Measurements from ENCODE around the gene CPZ.

The CPZ gene

DNA sequence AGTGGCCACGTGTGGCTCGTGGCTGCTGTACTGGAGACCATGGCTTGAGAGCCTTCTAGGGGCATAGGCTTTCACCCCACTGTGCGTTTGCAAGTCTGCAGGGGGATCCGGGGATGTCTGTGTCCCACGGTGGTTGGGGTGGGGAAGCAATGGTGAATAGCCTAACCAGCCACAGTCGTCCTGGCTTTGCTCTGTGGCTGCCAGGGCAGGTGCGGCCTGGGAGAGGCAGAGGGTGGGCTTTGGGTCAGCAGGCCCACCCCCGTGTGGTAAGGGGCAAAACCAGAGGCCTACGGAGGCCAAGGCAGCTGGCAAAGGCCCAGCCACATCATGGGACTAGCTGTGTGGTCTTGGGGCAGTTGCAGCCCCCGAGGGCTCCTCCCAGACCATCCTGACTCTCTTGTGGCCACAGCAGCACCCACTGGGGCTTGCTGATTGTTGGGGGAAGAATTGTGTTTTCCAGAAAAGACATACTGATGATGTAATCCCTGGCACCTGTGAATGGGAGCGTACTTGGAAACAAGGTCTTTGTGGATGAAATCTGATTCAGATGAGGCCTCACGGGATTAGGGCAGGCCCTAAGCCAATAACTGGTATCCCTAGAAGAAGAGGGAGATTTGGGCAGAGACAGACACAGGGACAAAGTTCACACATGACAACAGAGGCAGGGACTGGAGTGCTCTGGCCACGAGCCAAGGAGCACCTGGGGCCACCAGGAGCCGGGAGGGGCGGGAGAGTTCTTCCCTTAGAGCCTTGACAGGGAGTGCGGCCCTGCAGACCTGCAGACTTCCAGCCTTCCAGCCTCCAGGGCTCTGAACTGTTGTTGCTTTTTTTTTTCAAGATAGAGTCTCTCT is 2.9 kb downstream of the CPZ start:
- DNase-seq (ENCODE audit: low read depth): no peak

DNA sequence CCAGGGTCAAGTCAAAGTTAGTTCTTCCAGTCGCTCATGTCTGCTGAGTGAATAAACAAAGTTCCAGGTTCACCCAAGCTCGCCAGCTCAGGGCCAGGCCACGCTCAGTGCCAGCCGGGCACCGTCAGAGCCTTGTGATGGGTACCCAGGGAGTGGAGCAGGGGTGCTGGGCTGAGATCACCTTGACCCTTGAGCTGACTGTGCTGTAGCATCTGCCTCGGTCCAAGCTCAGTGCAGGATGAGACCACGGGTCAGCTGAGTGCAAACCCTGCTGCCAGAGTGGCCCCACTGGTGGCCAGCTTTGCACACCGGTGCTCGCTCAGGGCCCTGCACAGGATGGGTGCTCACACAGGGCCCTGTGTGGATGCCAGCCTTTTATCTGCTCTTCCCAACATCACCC is 4.3 kb downstream of the CPZ start:
- no peak for DNase-seq (ENCODE audit: low read depth)

DNA sequence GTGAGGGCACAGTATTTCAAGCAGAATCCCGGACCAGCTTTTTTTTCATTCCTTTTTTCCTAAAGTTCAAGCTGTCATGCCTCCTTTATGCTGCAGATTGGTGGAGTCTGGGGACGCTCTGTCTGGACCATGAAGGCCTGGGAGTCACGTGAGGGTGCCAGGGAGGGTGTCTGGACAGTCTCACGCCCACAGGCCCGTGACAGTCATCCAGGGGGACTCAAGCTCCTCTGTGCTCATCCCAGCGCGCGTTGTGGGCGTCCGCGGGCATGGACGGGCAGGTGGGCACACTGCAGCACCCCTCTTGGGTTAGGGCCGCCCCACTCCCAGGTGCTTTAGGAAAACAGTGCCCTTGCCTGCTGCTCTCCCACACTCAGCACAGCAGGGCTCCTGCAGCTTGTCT is 4.8 kb downstream of the CPZ start:
- no peak for DNase-seq (ENCODE audit: low read depth)

GRCh38 chr4:8597791-8598190 is 5.2 kb downstream of the CPZ start:
- DNase-seq (ENCODE audit: low read depth): no peak

GRCh38 chr4:8598391-8599090 is 6.0 kb downstream of the CPZ start:
- no peak for DNase-seq (ENCODE audit: low read depth)

GRCh38 chr4:8599091-8599460 is 6.5 kb downstream of the CPZ start:
- no peak for DNase-seq (ENCODE audit: low read depth)

DNA sequence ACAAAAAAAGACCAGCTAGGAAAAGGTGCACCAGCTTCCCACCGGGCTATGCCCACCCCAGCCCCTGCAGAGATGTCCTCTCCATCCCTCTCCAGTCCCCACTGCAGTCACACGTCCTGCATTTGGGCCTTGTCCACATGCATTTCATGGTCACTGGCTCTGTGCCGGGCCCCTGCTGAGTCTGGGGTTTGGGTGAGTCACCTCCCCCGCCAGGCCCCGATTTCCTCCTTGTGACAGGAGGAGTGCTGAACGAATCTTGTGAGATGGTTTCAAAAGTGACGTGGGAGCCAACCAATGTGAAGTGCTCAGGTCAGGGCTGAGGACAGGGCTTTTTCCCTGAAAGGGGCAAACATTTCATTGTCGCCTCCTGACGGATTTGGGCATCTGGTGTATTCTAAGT is 7.1 kb downstream of the CPZ start:
- no peak for DNase-seq (ENCODE audit: low read depth)

- DNase-seq (ENCODE audit: low read depth): no peak
These were observed 7.7 kb downstream of the CPZ start for GRCh38 chr4:8600266-8600665.

DNA sequence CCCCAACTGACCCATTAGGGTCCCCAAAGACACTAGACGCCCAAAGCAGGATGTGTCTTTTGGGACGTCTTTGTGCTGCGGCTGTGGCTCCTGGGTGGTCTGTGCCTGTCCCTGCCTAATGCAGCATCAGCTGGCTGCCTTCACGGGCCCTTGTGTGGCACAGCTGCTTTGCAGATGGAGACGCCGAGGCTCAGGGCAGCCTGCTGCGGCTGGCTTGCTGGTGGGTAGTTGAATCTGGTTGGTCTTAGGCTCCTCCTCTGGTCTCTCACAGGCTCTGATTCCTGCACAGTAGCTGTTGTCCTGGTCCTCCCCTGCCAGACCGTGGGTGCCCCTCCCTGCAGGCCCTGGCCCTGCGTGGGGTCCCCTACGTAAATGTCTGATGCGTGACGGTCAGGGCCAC is 8.1 kb downstream of the CPZ start:
- no peak for DNase-seq (ENCODE audit: low read depth)

DNA sequence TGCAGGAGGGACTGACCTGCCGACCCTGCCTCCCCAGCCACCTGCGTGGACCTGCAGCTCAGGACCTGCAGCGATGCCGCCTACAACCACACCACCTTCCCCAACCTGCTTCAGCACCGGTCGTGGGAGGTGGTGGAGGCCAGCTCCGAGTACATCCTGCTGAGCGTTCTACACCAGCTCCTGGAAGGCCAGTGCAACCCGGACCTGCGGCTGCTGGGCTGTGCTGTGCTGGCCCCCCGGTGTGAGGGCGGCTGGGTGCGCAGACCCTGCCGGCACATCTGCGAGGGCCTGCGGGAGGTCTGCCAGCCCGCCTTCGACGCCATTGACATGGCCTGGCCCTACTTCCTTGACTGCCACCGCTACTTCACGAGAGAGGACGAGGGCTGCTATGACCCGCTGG is 8.5 kb downstream of the CPZ start:
- DNase-seq (ENCODE audit: low read depth): no peak

DNA sequence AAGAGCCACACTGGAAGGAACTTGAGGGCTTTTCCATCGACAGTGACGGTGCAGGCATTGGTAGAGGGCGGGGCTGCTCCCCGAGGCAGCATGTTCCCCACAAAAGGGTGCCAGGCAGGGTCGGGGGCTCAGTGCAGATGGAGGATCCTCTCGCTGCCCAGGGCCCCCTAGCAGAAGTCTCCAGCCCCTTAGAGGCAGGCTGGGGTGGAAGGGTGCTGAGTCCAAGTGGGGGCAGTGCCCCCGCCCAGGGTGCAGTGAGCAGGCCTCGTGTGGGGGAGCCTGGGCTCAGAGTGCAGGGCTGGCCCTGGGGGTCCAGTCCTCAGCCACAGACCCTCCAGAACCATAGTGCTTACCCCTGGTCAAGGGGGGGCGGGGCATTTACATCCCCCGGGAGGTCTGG is 9.0 kb downstream of the CPZ start:
- DNase-seq (ENCODE audit: low read depth): no peak

DNA sequence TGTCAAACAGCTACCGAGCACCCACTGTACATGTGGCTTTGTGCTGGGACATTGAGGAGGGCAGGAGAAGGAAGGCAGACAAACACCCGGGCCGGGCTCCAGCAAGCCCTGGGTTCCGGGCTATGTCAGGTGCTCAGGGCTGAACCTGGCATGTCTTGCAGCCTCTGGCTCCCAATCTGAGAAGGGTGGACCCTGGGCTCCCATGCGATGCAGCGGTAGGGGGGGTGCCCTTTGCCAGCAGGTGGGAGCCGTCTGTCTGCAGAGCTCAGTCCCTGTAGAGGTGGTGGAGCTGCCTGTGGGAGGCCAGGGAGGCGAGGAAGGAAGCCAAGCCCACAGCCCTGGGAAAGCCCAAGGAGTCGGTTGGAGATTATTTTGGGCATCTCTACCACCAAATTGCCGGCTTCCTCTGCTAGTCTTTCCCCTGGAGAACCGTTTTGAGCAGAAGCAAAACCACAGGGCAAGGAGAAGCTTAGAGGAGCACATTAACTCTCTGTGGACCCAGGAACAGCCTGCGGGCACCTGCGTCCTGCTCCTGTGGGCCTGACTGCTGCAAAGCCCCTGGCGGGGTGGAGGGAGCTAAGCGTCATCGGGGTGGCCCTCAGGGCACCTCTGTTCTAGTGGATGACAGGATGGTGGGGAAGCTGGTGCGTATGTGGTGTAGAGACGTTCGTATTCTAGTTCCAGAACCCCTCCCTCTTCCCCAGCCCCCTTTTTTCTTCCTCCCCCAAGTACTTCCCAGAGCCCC is 10.3 kb downstream of the CPZ start:
- DNase-seq (ENCODE audit: low read depth): no peak

DNA sequence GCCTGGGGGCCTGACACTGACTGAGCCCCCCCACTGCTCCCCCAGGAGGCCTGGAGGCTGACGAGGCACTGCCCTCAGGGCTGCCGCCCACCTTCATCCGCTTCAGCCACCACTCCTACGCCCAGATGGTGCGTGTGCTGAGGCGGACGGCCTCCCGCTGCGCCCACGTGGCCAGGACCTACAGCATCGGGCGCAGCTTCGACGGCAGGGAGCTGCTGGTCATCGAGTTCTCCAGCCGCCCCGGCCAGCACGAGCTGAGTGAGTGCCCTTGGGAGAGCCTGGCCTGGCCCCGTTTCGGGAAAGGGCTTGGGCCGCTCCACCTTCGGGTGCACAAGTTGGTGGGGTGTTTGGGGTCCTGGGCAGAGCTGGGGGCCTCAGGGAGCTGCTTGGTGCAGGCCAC is 11.4 kb downstream of the CPZ start:
- no peak for DNase-seq (ENCODE audit: low read depth)

DNA sequence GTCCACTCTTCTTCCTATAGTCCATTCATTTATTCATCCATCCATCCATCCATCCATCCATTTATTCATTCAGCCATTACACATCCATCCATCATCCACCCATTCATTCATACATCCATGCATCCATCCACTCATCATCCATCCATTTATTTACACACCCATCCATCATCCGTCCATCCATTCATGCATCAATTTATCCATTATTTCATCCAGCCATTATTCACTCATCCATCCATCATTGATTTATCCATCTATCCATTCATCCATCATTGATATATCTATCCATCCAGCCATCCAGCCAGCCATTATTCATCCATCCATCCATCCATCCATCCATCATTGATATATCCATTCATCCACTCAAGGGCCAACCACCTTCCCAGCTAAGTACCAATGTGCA is 12.7 kb downstream of the CPZ start:
- DNase-seq (ENCODE audit: low read depth): no peak

DNA sequence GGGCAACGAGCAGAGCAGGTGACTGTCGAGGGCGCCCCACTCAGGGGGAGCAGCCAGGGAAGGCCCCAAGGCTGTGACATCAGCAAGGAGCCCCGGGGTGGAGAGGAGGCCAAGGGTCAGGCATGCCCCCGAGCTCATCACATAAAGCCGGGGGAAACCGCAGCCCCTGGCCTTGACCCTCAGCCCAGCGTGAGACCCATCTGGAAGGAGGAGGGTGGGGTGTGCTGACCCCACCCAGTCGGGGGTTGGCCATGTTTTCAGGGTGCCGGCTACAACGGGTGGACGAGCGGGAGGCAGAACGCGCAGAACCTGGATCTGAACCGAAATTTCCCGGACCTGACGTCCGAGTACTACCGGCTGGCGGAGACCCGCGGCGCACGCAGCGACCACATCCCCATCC is 13.9 kb downstream of the CPZ start:
- no peak for DNase-seq (ENCODE audit: low read depth)

- no peak for DNase-seq (ENCODE audit: low read depth)
These were observed 14.4 kb downstream of the CPZ start for GRCh38 chr4:8606966-8607365.

- peak; percentile 42 for DNase-seq (ENCODE audit: low read depth)
These were observed 15.3 kb downstream of the CPZ start for GRCh38 chr4:8607603-8608481.

- no peak for DNase-seq (ENCODE audit: low read depth)
These were observed 16.3 kb downstream of the CPZ start for GRCh38 chr4:8608714-8609391.

GRCh38 chr4:8609406-8609805 is 16.8 kb downstream of the CPZ start:
- DNase-seq (ENCODE audit: low read depth): no peak

DNA sequence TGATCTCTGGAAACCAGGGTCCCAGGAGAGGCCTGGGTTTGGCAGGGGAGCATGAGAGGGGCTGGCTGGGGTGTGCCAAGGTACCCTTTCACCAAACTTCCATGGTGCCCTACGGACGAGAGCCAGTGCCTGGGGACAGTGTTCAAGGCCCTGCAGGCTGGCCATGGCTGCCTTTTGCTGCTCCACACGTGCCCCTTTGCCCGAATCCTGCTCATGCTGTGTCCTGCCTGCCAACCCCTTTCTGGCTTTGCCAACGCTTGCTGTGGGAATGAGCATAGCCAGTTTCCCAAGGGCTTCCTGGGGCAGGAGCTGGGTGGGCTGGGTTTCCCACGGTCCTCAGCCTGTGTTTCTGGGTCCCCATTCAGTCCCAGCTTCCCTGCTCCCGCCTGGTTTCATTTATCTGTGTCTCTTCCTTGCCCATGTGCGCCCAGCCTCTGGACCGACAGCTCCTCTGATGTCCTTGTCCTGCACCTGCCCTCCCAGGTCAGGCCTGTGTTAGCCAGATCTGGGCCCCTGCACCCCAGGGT is 17.3 kb downstream of the CPZ start:
- no peak for DNase-seq (ENCODE audit: low read depth)
